Ectodermal cell (in vitro differentiated cells): Measurements from ENCODE around the gene CCDC138.

Experiments
- H3K27ac ChIP-seq: 2 replicates; pipeline ENCODE4 v1.7.0; 2013; ENCODE audit warnings: mild to moderate bottlenecking, low read depth, low read length; ENCODE audit not compliant: insufficient read depth, poor library complexity, severe bottlenecking
- H3K27me3 ChIP-seq: 2 replicates; pipeline ENCODE4 v1.7.0; 2013; ENCODE audit warnings: mild to moderate bottlenecking, low read length; ENCODE audit not compliant: insufficient read depth, control insufficient read depth, poor library complexity, severe bottlenecking
- H3K36me3 ChIP-seq: one replicate; pipeline ENCODE4 v1.7.0; 2013; ENCODE audit warnings: low read length; ENCODE audit not compliant: control insufficient read depth, insufficient read depth
- H3K4me1 ChIP-seq: one replicate; pipeline ENCODE4 v1.7.0; 2013; ENCODE audit warnings: low read length; ENCODE audit not compliant: control insufficient read depth, insufficient read depth
- H3K4me3 ChIP-seq: 2 replicates; pipeline ENCODE4 v1.7.0; 2013; ENCODE audit warnings: low read depth, low read length, control low read depth; ENCODE audit not compliant: insufficient read depth
- H3K9me3 ChIP-seq: 2 replicates; pipeline ENCODE4 v1.7.0; 2013; ENCODE audit warnings: mild to moderate bottlenecking, low read length, moderate library complexity; ENCODE audit not compliant: control insufficient read depth
- WGBS, 2 experiments: methylation state at CpG; one replicate each; pipeline ENCODE4 v1.1.7; 2013; ENCODE audit warnings: missing lambda C conversion rate in 2 of 2; 5-methylcytosine and 5-hydroxymethylcytosine counted together

Gene CCDC138

DNA sequence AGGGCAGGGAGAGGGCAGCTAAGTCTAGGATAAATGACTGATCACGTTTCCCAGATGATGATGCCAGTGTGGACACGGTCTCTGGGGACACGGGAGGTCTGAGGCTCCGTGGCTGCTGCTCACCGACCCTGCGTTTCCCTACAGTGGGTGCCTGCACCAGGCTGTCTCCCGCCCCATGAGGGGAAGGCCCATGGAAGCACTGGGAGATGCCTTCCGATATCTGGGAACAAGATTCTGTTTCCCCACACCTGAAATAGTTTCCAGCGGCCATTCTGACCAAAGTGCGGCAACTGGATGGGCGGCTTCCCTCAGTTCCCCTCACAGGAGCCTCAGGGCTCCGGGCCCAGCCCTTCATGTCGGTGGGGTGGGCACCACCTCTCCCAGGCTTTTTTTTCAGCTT lies 119.3 kb downstream of the CCDC138 start:
- H3K27ac ChIP-seq: no peak overlapping the region
- H3K27me3 ChIP-seq: no peaks in the 10 kb centered on the region
- whole genome bisulfite sequencing, 2 experiments: 87 to 88% methylated on average over 13 of the region's 13 CpGs
- no peaks in the 10 kb centered on the region for H3K9me3 ChIP-seq
- H3K4me3 ChIP-seq: no peak overlapping the region
- H3K4me1 ChIP-seq: peaks cover 3% of the 10 kb centered on the region
- H3K36me3 ChIP-seq: no peaks in the 10 kb centered on the region

GRCh38 chr2:108906403-108907077 lies 120.0 kb downstream of the CCDC138 start:
- Histone ChIP-seq H3K36me3 (no peaks in the 10 kb centered on the region), H3K4me3 (no peak overlapping the region), H3K4me1 (peaks cover 3% of the 10 kb centered on the region), H3K27ac (no peak overlapping the region), H3K27me3 (no peaks in the 10 kb centered on the region), H3K9me3 (no peaks in the 10 kb centered on the region)
- WGBS, 2 experiments: 82 to 85% methylated on average over 15 of the region's 15 CpGs

DNA sequence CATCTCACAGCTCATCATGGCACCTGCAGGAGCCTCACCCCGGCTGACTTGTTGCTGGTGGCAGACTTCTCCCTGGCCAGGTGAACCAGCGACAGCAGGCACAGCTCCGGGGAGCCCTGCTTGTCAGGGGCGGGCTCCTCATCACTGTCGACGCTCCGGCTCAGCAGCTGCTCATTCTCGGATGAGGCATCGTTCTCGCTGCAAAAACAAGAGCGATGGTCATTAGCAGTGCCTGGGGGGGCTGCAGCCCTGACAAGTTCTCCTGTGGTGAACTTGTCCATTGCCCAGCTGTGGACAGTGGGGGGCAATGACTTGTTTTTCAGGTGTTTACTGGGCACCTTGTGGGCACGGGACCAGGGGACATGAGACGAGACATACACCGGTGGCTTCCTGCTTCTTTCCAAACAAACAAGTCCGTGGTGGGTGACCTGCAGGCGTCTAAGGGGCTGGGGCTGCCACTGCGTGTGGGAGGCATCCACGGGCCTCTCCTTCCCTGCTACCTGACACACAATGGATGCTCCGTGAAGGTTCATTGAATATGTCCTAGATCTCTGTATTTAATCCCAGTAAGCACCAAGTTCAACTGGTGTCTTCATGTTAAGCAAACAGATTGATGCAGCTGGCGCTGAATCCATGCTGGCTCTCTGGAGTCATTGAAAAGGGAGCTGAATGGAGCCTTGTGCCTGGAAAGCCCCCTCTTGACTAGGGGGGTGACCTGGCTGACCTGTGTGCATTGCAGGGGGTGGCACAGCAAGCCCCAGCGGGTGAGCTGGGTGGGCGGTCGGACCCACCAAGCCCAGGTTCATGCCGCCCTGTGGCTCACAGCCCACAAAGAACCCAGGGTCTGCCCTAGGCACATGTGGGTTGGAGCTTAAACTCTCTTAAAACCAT lies 121.5 kb downstream of the CCDC138 start:
- no peak overlapping the region for H3K4me3 ChIP-seq
- H3K4me1 ChIP-seq: peaks cover 3% of the 10 kb centered on the region
- H3K36me3 ChIP-seq: no peaks in the 10 kb centered on the region
- no peak overlapping the region for H3K27ac ChIP-seq
- H3K9me3 ChIP-seq: no peaks in the 10 kb centered on the region
- 91 to 92% methylated on average over 24 of the region's 24 CpGs for WGBS, 2 experiments
- no peaks in the 10 kb centered on the region for H3K27me3 ChIP-seq

- H3K9me3 ChIP-seq: no peaks in the 10 kb centered on the region
- H3K27ac ChIP-seq: no peak overlapping the region
- H3K4me3 ChIP-seq: no peak overlapping the region
- H3K27me3 ChIP-seq: no peaks in the 10 kb centered on the region
- 86 to 100% methylated on average over 1 of the region's 1 CpG for WGBS, 2 experiments
- no peaks in the 10 kb centered on the region for H3K36me3 ChIP-seq
- H3K4me1 ChIP-seq: peaks cover 3% of the 10 kb centered on the region
Observed at GRCh38 chr2:108908713-108909070, 122.1 kb downstream of the CCDC138 start.

- Histone ChIP-seq H3K4me3 (no peak overlapping the region), H3K27me3 (no peaks in the 10 kb centered on the region), H3K27ac (no peak overlapping the region), H3K9me3 (no peaks in the 10 kb centered on the region), H3K4me1 (peaks cover 3% of the 10 kb centered on the region), H3K36me3 (no peaks in the 10 kb centered on the region)
- WGBS, 2 experiments: 87 to 88% methylated on average over 9 of the region's 9 CpGs
Observed at GRCh38 chr2:108909275-108909823, 122.8 kb downstream of the CCDC138 start.

GRCh38 chr2:108910011-108910431 lies 123.5 kb downstream of the CCDC138 start:
- no peak overlapping the region for H3K4me3 ChIP-seq
- H3K9me3 ChIP-seq: no peaks in the 10 kb centered on the region
- H3K27ac ChIP-seq: no peak overlapping the region
- H3K36me3 ChIP-seq: no peaks in the 10 kb centered on the region
- WGBS, 2 experiments: 93 to 96% methylated on average over 12 of the region's 12 CpGs
- no peaks in the 10 kb centered on the region for H3K27me3 ChIP-seq
- peaks cover 3% of the 10 kb centered on the region for H3K4me1 ChIP-seq

GRCh38 chr2:108910541-108911396 lies 124.2 kb downstream of the CCDC138 start:
- no peak overlapping the region for H3K4me3 ChIP-seq
- no peaks in the 10 kb centered on the region for H3K9me3 ChIP-seq
- no peaks in the 10 kb centered on the region for H3K27me3 ChIP-seq
- peaks cover 3% of the 10 kb centered on the region for H3K4me1 ChIP-seq
- H3K36me3 ChIP-seq: no peaks in the 10 kb centered on the region
- WGBS, 2 experiments: 90 to 91% methylated on average over 20 of the region's 20 CpGs
- no peak overlapping the region for H3K27ac ChIP-seq

- Histone ChIP-seq H3K36me3 (no peaks in the 10 kb centered on the region), H3K4me1 (peaks cover 7% of the 10 kb centered on the region), H3K27me3 (no peaks in the 10 kb centered on the region), H3K4me3 (no peak overlapping the region), H3K9me3 (no peaks in the 10 kb centered on the region), H3K27ac (no peak overlapping the region)
- 91 to 94% methylated on average over 5 of the region's 5 CpGs for WGBS, 2 experiments
Observed at GRCh38 chr2:108911401-108911800, 124.8 kb downstream of the CCDC138 start.

DNA sequence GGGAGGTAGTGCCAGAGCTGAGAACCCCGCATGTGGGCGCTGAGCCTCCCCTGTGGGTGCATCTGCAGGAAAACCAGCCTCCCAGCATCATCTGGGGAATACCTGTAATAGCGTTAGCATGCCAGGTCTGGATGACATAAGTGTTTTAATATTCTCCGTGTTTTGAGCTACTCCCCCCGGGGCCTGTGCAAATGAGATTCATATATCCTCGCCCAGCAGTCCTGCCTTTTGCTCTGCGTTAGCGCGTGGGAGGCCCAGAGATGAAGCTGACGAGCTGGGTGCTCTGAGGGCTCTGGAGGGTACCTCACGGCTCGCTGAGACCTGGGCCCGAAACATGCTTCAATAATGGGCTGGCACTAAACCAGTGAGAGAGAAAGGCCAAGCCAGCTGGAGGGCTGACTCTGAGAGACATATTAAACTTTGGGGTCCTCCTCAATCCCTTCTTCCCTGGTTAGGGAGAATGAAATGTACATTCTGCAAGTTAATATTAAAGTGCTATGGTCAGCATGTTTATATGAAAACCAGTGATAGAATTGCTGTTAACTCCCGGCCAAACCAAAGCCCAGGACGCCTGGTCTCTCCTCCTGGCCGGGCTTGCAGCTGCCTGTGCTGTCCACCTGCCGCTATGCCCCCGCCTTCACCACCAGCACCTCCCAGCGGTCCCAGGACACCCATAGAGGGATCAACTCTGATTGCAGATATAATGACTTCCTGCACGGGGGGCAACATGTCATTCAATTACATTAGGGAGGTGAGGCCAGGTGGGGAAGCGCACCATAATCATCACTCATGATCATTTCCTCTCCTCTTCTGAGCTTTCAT lies 125.4 kb downstream of the CCDC138 start:
- 86 to 88% methylated on average over 21 of the region's 21 CpGs for WGBS, 2 experiments
- H3K4me1 ChIP-seq: peaks cover 8% of the 10 kb centered on the region
- H3K4me3 ChIP-seq: no peak overlapping the region
- H3K27ac ChIP-seq: no peak overlapping the region
- no peaks in the 10 kb centered on the region for H3K9me3 ChIP-seq
- no peaks in the 10 kb centered on the region for H3K36me3 ChIP-seq
- H3K27me3 ChIP-seq: no peaks in the 10 kb centered on the region
